Midbrain (tissue), 1 donor: ENCODE data around the gene APMAP.

Experiments
- DNase-seq: peaks from one replicate; lab custom pipeline; 2025; lab: John Stamatoyannopoulos, UW

Gene APMAP

DNA sequence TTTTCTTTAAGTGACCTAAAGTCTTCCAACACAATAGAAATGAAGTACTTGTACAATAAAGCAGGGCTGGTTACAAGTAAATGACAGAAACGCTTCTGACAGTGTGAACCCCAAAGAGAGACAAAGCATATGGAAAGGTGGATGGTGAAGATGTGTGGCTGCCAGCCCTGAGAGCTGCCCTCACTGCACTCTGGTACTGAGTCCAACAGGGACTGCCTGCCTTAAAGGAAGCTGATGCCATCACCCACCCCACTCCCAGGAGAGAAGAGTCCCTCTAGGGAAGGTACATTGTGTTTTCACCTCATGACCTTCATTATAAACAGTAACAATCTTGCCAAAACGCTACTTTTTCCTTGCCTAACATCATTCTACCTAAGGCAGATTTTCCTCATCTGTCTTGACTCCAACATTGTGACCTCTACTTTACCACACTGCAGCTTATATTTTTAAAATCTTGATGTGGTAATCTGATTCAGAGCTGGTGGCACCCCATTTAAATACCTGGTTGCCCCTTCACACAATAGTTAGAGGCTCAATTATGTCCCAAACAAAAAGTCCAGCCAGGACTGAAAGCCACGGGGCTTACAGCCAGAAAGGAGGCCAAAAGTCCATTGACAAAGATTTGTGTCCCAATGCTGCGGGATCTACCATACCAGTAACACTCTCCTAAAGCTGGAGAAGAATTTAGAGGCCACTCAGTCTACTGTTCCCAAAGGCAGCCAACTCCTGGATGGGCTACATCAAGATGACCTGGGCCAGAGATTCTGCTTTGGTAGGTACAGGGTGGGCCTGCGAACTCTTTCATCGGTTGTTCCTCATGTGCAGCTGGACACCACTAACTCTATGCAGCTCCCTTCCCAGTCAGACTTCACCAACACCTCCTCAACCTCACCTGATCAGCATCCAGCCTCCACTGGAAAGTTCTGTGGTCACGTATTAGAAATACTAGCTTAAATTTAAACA lies 4.4 kb downstream of the APMAP start:
- no peak for DNase-seq

GRCh38 chr20:24987244-24987643 lies 5.3 kb downstream of the APMAP start:
- DNase-seq = no peak

- DNase-seq = no peak
Observed at GRCh38 chr20:24986436-24987015, 6.0 kb downstream of the APMAP start.

- DNase-seq = peak; percentile 29
Observed at GRCh38 chr20:24985802-24986201, 6.7 kb downstream of the APMAP start.

GRCh38 chr20:24984961-24985640 lies 7.5 kb downstream of the APMAP start:
- no peak for DNase-seq

DNA sequence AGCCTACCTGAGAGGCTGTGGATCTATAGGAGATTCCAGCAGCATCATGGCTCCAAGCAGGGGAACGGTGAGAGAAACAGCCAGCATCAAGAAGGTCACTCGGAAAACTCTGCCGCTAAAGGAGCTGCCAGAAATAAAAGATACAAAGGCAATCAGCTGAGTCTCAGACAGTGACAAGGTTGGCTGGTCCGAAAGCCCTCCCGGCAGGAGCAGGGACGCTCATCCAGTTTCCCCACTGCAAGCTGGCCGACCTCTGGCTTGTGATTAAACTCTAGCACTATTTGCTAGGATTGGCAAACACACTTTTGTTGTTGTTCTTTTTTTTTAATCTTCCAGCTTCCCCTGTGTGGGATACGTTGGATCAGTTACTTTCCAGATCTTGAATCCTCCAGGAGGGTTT lies 8.7 kb downstream of the APMAP start:
- DNase-seq = no peak

- peak; percentile 11 for DNase-seq
Observed at GRCh38 chr20:24981790-24982189, 10.8 kb downstream of the APMAP start.

- DNase-seq = no peak
Observed at GRCh38 chr20:24981282-24981681, 11.3 kb downstream of the APMAP start.

GRCh38 chr20:24980291-24981053 lies 12.1 kb downstream of the APMAP start:
- DNase-seq = no peak

GRCh38 chr20:24979036-24979960 lies 13.3 kb downstream of the APMAP start:
- DNase-seq = no peak

DNA sequence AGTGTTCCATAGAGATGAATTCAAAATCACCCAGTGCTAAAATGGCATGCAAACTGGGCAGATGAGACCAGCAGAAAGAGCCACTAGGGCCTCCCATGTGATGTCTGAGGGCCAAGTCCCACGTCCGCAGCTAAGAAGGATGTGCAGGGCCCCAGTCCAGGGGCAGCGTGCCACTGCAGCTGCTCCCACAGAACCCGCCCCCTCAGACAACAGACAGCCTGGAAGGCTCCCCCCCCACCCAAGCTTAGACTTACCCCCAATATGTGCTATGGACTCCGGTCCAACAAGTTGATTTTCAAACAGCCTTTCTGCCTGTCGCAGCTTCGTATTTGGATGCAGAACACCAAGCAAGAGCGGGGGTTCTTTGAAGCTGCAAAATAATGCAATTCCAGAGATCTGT lies 14.0 kb downstream of the APMAP start:
- peak; percentile 73 for DNase-seq

DNA sequence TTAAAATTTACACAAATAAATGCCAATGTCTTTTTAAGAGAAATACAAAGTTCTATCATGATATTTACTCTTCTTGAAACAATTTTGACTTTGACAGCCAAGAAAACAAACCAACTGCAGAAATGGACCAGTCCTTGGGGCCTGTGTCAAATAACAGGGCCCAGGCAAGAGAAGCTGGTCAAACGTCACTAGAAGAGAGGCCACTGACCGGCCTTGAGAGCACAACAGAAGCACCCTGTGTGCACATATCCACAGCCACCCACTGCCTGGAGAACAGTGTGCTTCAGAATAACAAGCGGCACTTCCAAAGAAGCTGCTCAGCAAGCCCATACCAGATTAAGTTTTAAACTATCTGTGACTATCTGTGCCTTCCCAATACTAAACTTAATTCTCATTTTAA lies 14.8 kb downstream of the APMAP start:
- peak; percentile 29 for DNase-seq

DNA sequence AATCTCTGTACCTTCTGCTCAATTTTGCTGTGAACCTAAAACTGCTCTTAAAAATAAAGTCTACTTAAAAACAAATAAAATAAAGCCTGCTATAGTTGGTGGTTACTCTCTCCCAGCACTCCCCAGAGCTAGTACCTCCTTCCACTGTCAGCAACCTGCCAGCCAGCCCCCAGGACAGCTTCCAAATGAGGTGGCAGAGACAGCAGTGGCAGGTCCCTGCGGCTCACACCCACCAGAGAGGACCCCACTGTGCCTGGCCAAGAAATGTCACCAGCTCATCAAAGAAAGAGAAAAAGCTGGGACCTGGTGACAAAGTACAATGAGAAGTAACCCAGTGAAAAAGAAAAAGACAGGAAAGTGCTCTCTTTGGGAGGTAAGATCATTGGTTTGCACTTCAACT lies 15.2 kb downstream of the APMAP start:
- no peak for DNase-seq

GRCh38 chr20:24972341-24972740 lies 20.2 kb downstream of the APMAP start:
- DNase-seq = no peak

GRCh38 chr20:24971376-24972101 lies 21.0 kb downstream of the APMAP start:
- DNase-seq = no peak

- no peak for DNase-seq
Observed at GRCh38 chr20:24970754-24971153, 21.8 kb downstream of the APMAP start.

GRCh38 chr20:24970030-24970553 lies 22.5 kb downstream of the APMAP start:
- no peak for DNase-seq

DNA sequence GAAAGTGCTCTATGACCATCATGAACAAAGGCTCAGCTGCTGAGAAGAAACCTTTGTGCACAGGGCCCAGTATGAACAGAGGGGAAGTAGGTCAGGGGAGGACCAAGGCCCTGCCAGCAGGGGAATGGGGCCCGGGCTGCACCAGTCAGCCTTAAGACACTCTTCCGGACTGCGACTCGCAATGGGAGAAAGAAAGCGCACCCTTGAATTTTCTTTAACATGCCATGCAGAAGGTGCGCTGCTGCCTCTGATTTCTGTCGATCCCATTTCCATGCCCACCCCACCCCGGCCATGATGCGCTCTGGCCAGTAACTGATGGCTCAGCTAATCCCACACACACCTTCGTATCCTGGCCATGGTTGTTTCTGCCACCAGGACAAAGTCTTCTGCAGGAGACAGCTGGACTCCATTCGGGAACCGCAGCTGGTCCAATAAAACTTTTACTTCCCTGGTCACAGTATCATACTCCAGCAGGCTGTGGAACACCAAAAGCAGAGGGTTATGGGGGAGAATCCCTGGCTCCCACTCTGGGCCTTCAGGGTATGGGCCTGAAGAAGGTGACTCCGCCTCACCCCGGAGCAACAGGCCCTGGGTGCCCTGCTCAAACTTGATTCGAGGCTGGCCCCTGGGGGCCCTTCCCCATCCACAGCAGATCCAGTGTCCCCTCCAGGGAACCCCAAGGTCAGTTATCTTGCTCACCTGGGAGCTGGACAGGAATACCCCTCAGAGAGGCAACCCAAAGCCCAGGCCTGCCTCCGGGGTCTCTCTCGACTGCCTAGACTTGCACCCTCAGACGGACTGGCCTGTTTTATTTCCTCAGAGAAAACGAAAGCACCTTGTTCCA lies 23.1 kb downstream of the APMAP start:
- DNase-seq = no peak

DNA sequence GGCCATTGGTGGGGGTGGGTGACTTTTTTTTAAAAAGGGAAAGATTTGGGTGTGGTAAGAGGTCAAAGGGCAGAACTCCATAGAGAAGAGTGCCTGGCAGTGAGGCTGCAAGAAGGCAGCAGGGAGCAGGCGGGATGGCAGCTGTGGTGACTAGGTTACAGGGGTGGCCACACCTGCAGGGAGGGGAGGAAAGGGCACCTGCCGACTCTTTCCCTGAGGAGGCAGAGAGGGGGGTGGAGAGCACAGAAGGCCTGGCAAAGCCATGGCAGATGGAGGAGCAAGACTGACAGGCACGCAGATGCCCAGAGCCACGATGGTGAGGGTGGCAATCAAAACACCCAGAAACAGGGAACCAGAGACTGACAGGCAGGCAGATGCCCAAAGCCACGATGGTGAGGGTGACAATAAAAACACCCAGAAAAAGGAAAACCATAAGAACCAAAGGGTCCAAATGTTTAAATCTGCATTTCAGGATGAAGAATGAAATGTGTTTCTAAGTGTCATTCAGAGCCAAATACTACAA lies 24.2 kb downstream of the APMAP start:
- no peak for DNase-seq
